Ishikawa (cell line): Measurements from ENCODE around the gene DBN1.

ENCODE experiments used
- CEBPB ChIP-seq: IDR thresholded peaks from 2 replicates; pipeline ENCODE4 v1.6.1; 2012
- CREB1 ChIP-seq: IDR thresholded peaks from 2 replicates; pipeline ENCODE4 v1.6.1; 2012; ENCODE audit warnings: low read depth
- EGR1 ChIP-seq: IDR thresholded peaks from 2 replicates; pipeline ENCODE4 v1.6.1; 2012
- FOXM1 ChIP-seq: IDR thresholded peaks from 2 replicates; pipeline ENCODE4 v1.6.1; 2012; ENCODE audit warnings: low read depth, borderline replicate concordance
- MAX ChIP-seq: IDR thresholded peaks from 2 replicates; pipeline ENCODE4 v1.6.1; 2012
- NFIC ChIP-seq: IDR thresholded peaks from 2 replicates; pipeline ENCODE4 v1.6.1; 2012
- RAD21 ChIP-seq: IDR thresholded peaks from 2 replicates; pipeline ENCODE4 v1.6.1; 2012; ENCODE audit warnings: low read depth
- TAF1 ChIP-seq: IDR thresholded peaks from 2 replicates; pipeline ENCODE4 v1.6.1; 2012; ENCODE audit warnings: low read depth, mild to moderate bottlenecking
- TCF12 ChIP-seq: IDR thresholded peaks from 2 replicates; pipeline ENCODE4 v1.6.1; 2012; ENCODE audit warnings: low read depth
- TEAD4 ChIP-seq: IDR thresholded peaks from 2 replicates; pipeline ENCODE4 v1.6.1; 2012
- USF1 ChIP-seq: IDR thresholded peaks from 2 replicates; pipeline ENCODE4 v1.6.1; 2012
- YY1 ChIP-seq: IDR thresholded peaks from 2 replicates; pipeline ENCODE4 v1.6.1; 2012; ENCODE audit warnings: low read depth
- ZBTB7A ChIP-seq: IDR thresholded peaks from 2 replicates; pipeline ENCODE4 v1.6.1; 2012; ENCODE audit warnings: low read depth
- TF ChIP-seq, protein P1 (sequence below): IDR thresholded peaks from 2 replicates; pipeline ENCODE4 v1.6.1; 2012; ENCODE audit warnings: low read depth, mild to moderate bottlenecking

The DBN1 gene

GRCh38 chr5:177412603-177413233 lies 60.7 kb downstream of the DBN1 start:
- TF ChIP-seq CREB1 (no peak), EGR1 (no peak), ZBTB7A (no peak), TEAD4 (no peak)
- TF ChIP-seq, protein P1, sequence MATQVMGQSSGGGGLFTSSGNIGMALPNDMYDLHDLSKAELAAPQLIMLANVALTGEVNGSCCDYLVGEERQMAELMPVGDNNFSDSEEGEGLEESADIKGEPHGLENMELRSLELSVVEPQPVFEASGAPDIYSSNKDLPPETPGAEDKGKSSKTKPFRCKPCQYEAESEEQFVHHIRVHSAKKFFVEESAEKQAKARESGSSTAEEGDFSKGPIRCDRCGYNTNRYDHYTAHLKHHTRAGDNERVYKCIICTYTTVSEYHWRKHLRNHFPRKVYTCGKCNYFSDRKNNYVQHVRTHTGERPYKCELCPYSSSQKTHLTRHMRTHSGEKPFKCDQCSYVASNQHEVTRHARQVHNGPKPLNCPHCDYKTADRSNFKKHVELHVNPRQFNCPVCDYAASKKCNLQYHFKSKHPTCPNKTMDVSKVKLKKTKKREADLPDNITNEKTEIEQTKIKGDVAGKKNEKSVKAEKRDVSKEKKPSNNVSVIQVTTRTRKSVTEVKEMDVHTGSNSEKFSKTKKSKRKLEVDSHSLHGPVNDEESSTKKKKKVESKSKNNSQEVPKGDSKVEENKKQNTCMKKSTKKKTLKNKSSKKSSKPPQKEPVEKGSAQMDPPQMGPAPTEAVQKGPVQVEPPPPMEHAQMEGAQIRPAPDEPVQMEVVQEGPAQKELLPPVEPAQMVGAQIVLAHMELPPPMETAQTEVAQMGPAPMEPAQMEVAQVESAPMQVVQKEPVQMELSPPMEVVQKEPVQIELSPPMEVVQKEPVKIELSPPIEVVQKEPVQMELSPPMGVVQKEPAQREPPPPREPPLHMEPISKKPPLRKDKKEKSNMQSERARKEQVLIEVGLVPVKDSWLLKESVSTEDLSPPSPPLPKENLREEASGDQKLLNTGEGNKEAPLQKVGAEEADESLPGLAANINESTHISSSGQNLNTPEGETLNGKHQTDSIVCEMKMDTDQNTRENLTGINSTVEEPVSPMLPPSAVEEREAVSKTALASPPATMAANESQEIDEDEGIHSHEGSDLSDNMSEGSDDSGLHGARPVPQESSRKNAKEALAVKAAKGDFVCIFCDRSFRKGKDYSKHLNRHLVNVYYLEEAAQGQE = no peak

GRCh38 chr5:177410575-177410974 lies 62.9 kb downstream of the DBN1 start:
- TF ChIP-seq CEBPB (no peak), YY1 (no peak), CREB1 (no peak), NFIC (no peak), USF1 (no peak), FOXM1 (no peak), ZBTB7A (no peak), TCF12 (no peak), MAX (no peak), TEAD4 (no peak), TAF1 (no peak)
- TF ChIP-seq, protein P1 = no peak

- TF ChIP-seq TAF1 = no peak
- TF ChIP-seq CEBPB = no peak
- no peak for TF ChIP-seq MAX
- TF ChIP-seq RAD21 = no peak
- no peak for TF ChIP-seq USF1
- TF ChIP-seq FOXM1 = no peak
- TF ChIP-seq EGR1 = no peak
Observed at GRCh38 chr5:177409043-177409801, 64.2 kb downstream of the DBN1 start, which contains the start of gene F12. Gene F12, minus strand, starts transcription at chr5:177409564. Its CDS starts 37 bp downstream, at chr5:177409527.
